AG04450 (cell line): Measurements from ENCODE around the gene SMCR8. TPM values are rescaled to one million over a fixed set of nuclear protein-coding genes. Genes with fewer than 3 reads are reported as not detected.

ENCODE experiments used
- CTCF ChIA-PET: fragments of 300-600, 350-600 bp; formaldehyde crosslinking; extraction: SDS; loops from one replicate; lab custom pipeline; 2022; ENCODE audit warnings: antibody characterized with exemption, inconsistent platforms; lab: Charles Lee
- POLR2A ChIA-PET: fragments of 350-600 bp; formaldehyde crosslinking; extraction: SDS; loops from one replicate; lab custom pipeline; 2021; ENCODE audit warnings: antibody characterized with exemption, inconsistent platforms; lab: Yijun Ruan, JAX
- DNase-seq: peaks from one replicate; pipeline ENCODE4 v3.0.0-alpha.2; 2011; ENCODE audit warnings: low read depth, low spot score
- H3K27ac ChIP-seq: one replicate; pipeline ENCODE4 v1.5.1; 2012; ENCODE audit warnings: low read depth, low read length, control low read depth
- H3K27me3 ChIP-seq: one replicate; pipeline ENCODE4 v1.6.0; 2012; ENCODE audit warnings: low read length; ENCODE audit not compliant: control insufficient read depth, insufficient read depth
- H3K4me3 ChIP-seq: 2 replicates; pipeline ENCODE4 v1.5.1; 2011; ENCODE audit warnings: mild to moderate bottlenecking, low read depth, low read length, control low read depth
- H3K9me3 ChIP-seq: 2 replicates; pipeline ENCODE4 v1.5.1; 2012; ENCODE audit warnings: low read length; ENCODE audit not compliant: control insufficient read depth, insufficient read depth
- polyA plus RNA-seq: library from polyadenylated mRNA; depleted of rRNA; stranded (reverse); fragments of >200 nt; gene quantifications from 2 replicates; pipeline ENCODE4 v1.2.3, GENCODE V29; 2011
- TF ChIP-seq, protein P1 (sequence below): IDR thresholded peaks from 2 replicates; pipeline ENCODE4 v1.5.1; 2011; ENCODE audit warnings: low read depth, low read length, control low read depth, inconsistent platforms

Gene SMCR8
- polyA plus RNA-seq, 1 experiment: 8.5 TPM

DNA sequence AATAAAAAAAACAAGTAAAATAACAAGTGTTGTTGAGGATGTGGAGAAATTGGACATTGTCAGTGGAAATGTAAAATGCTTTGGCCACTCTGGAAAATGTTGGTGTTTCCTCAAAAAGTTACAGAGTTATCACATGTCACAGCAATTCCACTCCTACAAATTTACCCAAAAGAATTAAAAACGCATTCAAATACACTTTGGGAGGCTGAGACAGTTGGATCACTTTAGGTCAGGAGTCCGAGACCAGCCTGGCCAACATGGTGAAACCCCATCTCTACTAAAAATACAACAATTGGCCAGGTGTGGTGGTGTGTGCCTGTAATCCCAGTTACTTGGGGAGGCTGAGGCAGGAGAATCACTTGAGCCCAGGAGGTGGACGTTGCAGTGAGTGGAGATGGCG is 5.9 kb upstream of the SMCR8 start:
- no peaks in the 10 kb centered on the region for H3K27me3 ChIP-seq
- TF ChIP-seq, protein P1, sequence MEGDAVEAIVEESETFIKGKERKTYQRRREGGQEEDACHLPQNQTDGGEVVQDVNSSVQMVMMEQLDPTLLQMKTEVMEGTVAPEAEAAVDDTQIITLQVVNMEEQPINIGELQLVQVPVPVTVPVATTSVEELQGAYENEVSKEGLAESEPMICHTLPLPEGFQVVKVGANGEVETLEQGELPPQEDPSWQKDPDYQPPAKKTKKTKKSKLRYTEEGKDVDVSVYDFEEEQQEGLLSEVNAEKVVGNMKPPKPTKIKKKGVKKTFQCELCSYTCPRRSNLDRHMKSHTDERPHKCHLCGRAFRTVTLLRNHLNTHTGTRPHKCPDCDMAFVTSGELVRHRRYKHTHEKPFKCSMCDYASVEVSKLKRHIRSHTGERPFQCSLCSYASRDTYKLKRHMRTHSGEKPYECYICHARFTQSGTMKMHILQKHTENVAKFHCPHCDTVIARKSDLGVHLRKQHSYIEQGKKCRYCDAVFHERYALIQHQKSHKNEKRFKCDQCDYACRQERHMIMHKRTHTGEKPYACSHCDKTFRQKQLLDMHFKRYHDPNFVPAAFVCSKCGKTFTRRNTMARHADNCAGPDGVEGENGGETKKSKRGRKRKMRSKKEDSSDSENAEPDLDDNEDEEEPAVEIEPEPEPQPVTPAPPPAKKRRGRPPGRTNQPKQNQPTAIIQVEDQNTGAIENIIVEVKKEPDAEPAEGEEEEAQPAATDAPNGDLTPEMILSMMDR: no peak
- ChIA-PET CTCF (no interaction called here), POLR2A (no interaction called here)
- no peak for DNase-seq
- H3K9me3 ChIP-seq: no peaks in the 10 kb centered on the region
- H3K4me3 ChIP-seq: no peak overlapping the region
- no peak overlapping the region for H3K27ac ChIP-seq

DNA sequence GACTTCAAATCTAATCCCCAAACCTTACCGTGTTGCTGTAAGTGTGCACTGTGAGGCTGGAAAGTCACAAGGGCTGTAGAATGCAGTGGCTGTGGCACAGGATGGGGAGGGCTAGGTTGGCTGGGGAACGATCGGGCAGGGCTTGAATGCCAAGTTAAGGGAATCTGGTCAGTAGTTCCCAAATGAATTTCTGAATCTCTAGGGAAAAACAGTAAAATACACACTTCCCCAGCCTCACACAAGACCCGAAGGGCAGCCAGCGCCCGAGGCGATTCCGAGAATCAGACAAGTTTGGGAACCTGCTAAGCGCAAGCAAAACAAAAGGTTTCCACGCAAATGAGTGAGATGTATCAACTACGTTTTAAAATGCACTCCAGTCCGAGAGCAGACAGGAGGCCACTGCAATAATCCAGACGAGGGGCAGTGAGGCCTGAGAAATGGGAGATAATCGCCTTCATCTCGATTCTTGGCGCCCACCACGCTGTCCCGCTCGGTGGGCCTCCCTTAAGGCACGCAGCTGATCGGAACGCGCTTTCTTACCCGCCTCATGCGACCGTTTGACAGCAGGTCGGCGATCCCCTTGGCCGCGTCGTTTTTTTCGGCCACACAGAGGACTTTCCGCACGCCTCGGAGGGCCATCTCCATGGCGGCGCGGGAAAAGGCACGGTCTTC is 898 bp upstream of the SMCR8 start:
- Histone ChIP-seq H3K27me3 (no peaks in the 10 kb centered on the region), H3K9me3 (no peaks in the 10 kb centered on the region; the same call in 1 of the 2 replicates), H3K27ac (peak overlapping the region; percentile 52), H3K4me3 (peak overlapping the region; percentile 93)
- POLR2A ChIA-PET: interaction anchor here (0.8 kb wide), 1 partner anchor 14 kb away, joined by 3 read pairs; no protein-coding TSS in a partner anchor
- TF ChIP-seq, protein P1: no peak
- no peak for DNase-seq
- CTCF ChIA-PET: no interaction called here

DNA sequence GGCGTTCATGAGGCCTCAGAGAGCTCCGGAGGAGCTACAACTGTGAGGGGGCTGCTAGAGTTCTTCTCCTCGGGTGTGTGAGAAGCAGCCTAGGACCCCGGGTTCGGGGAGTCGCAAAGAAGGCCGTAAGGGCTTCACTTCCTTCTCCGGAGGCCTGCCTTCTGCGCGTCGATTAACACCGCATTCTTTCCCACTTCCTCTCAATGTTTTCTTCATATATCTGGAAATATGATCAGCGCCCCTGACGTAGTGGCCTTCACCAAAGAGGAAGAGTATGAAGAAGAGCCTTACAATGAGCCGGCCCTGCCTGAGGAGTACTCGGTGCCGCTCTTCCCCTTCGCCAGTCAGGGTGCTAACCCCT is 449 bp downstream of the SMCR8 start:
- Histone ChIP-seq H3K27ac (peak overlapping the region; percentile 96), H3K27me3 (no peaks in the 10 kb centered on the region), H3K9me3 (no peaks in the 10 kb centered on the region; the same call in 1 of the 2 replicates), H3K4me3 (peak overlapping the region; percentile 93)
- TF ChIP-seq, protein P1: no peak
- POLR2A ChIA-PET: interaction anchor here (0.7 kb wide), 1 partner anchor 121 kb away, joined by 3 read pairs; no protein-coding TSS in a partner anchor
- no peak for DNase-seq
- CTCF ChIA-PET: no interaction called here

DNA sequence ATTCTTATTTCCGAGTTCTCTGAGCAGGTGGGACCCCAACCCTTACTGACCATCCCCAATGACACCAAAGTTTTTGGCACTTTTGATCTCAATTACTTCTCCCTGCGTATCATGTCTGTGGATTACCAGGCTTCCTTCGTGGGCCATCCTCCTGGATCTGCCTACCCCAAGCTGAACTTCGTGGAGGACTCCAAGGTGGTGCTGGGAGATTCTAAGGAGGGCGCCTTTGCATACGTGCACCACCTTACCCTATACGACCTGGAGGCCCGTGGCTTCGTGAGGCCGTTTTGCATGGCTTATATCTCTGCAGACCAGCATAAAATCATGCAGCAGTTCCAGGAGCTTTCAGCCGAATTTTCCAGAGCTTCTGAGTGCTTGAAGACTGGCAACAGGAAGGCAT is 868 bp downstream of the SMCR8 start:
- DNase-seq: no peak
- ChIA-PET CTCF (no interaction called here), POLR2A (interaction anchor here (0.7 kb wide), 1 partner anchor 121 kb away, joined by 3 read pairs; no protein-coding TSS in a partner anchor)
- Histone ChIP-seq H3K4me3 (peak overlapping the region; percentile 93), H3K9me3 (no peaks in the 10 kb centered on the region; the same call in 1 of the 2 replicates), H3K27ac (peak overlapping the region; percentile 96), H3K27me3 (no peaks in the 10 kb centered on the region)
- TF ChIP-seq, protein P1: no peak

DNA sequence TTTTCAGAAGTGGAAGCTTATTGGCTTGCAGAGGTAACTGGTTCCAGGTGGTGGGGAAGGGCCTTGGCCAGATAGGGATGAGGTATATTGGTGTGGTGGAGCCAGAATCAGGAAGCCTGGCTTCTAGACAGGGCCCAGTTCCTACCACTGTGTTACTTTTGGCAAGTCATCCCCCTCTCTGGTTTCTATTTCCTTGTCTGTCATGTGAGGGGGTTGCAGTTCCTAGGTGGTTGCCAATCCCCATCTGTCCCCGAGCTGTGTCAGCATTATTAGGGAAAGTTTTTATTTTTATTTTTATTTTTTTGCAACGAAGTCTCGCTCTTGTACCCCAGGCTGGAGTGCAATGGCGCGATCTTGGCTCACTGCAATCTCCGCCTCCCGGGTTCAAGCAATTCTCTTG is 3.0 kb downstream of the SMCR8 start:
- TF ChIP-seq, protein P1: no peak
- Histone ChIP-seq H3K9me3 (no peaks in the 10 kb centered on the region; the same call in 1 of the 2 replicates), H3K27me3 (no peaks in the 10 kb centered on the region), H3K27ac (peak overlapping the region; percentile 31), H3K4me3 (0 out of 2 replicates have a peak overlapping the region, but pooled peaks have one; percentile 15)
- CTCF ChIA-PET: no interaction called here
- DNase-seq: no peak
- POLR2A ChIA-PET: no interaction called here
